ENCODE measurements around the gene MARCHF9. TPM values are rescaled to one million over a fixed set of nuclear protein-coding genes. Genes with fewer than 3 reads are reported as not detected.

MARCHF9 gene
- total RNA-seq, 1 donor: 0.72 TPM

GRCh38 chr12:57741413-57741789 is 13.5 kb upstream of the MARCHF9 start:
- no peak overlapping the region for H3K4me2 ChIP-seq (ENCODE audit: insufficient read depth, low read length)
- H3K27ac ChIP-seq (ENCODE audit: low read depth, low read length): no peak overlapping the region
- no peak for TF ChIP-seq CTCF (IDR thresholded peaks at IDR 0.05; ENCODE audit: extremely low read depth, low read depth, low read length)
- peaks cover 12% of the 10 kb centered on the region for H3K79me2 ChIP-seq (ENCODE audit: insufficient read depth, low read length)
- no peaks in the 10 kb centered on the region for H3K9me3 ChIP-seq (ENCODE audit: low read depth, low read length)
- no peak overlapping the region for H2AFZ ChIP-seq (ENCODE audit: low read length)
- peaks cover 11% of the 10 kb centered on the region for H3K4me1 ChIP-seq (ENCODE audit: insufficient read depth, low read length)
- no peak for DNase-seq (ENCODE audit: insufficient read length, low spot score, missing footprints)
- no peaks in the 10 kb centered on the region for H4K20me1 ChIP-seq (ENCODE audit: insufficient read depth, low read length)
- peaks cover 60% of the 10 kb centered on the region for H3K27me3 ChIP-seq (ENCODE audit: insufficient read depth, low read length)
- no peak overlapping the region for H3K4me3 ChIP-seq (ENCODE audit: insufficient read depth, low read length)
- H3K36me3 ChIP-seq (ENCODE audit: insufficient read depth, low read length): peaks cover 4% of the 10 kb centered on the region

DNA sequence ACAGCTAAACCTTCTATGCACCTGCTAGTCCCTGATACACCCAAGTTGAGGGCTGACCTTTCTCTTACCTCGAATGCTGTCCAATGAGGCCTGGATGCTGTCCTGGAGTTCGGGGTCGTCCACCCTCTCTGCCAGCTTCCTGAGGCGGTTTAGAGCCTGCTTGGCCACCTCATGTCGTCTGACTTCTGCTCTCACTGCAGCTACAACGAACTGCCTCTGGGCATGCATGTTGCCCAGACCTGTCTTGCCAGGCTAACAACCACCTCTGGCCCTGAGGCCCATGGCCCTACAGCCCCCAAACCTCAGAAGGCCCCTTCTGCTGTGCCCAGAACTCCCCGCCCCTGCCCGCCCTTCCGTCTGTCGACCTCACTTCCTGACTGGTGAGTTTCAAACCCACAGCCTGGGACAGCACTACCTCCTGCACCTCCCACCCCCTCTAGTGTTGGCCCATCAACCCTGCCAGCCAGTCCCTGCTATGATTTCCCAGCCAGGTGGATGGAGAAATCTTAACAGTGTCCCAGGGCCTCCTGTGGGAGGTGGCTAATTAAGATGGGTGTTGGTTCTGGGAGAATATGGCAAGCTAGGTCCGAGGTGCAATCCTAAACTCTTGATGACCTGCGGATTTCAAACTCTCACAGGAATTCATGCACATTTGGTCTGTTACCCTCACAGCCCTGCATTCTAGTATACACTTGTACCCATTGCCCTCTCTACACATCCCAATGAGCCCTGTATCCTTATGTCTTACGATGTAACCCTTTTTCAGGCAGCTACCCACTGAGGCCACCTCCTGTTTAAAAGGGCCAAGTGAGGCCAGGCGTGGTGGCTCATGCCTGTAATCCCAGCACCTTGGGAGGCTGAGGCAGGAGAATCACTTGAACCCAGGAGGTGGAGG is 12.8 kb upstream of the MARCHF9 start:
- Histone ChIP-seq H3K27me3 (ENCODE audit: insufficient read depth, low read length) (peaks cover 53% of the 10 kb centered on the region), H3K9me3 (ENCODE audit: low read depth, low read length) (no peaks in the 10 kb centered on the region), H3K4me2 (ENCODE audit: insufficient read depth, low read length) (no peak overlapping the region), H3K4me3 (ENCODE audit: insufficient read depth, low read length) (no peak overlapping the region), H3K27ac (ENCODE audit: low read depth, low read length) (no peak overlapping the region), H2AFZ (ENCODE audit: low read length) (no peak overlapping the region), H3K4me1 (ENCODE audit: insufficient read depth, low read length) (peaks cover 7% of the 10 kb centered on the region), H4K20me1 (ENCODE audit: insufficient read depth, low read length) (no peaks in the 10 kb centered on the region), H3K79me2 (ENCODE audit: insufficient read depth, low read length) (peaks cover 12% of the 10 kb centered on the region), H3K36me3 (ENCODE audit: insufficient read depth, low read length) (peaks cover 11% of the 10 kb centered on the region)
- DNase-seq (ENCODE audit: insufficient read length, low spot score, missing footprints): peak; percentile 53
- TF ChIP-seq CTCF (IDR thresholded peaks at IDR 0.05; ENCODE audit: extremely low read depth, low read depth, low read length): no peak

- H3K79me2 ChIP-seq (ENCODE audit: insufficient read depth, low read length): peaks cover 12% of the 10 kb centered on the region
- no peak overlapping the region for H3K4me3 ChIP-seq (ENCODE audit: insufficient read depth, low read length)
- H3K9me3 ChIP-seq (ENCODE audit: low read depth, low read length): no peaks in the 10 kb centered on the region
- no peak overlapping the region for H2AFZ ChIP-seq (ENCODE audit: low read length)
- H3K4me1 ChIP-seq (ENCODE audit: insufficient read depth, low read length): peaks cover 7% of the 10 kb centered on the region
- TF ChIP-seq CTCF (IDR thresholded peaks at IDR 0.05; ENCODE audit: extremely low read depth, low read depth, low read length): no peak
- H4K20me1 ChIP-seq (ENCODE audit: insufficient read depth, low read length): no peaks in the 10 kb centered on the region
- H3K27me3 ChIP-seq (ENCODE audit: insufficient read depth, low read length): peaks cover 39% of the 10 kb centered on the region
- H3K36me3 ChIP-seq (ENCODE audit: insufficient read depth, low read length): peaks cover 24% of the 10 kb centered on the region
- no peak for DNase-seq (ENCODE audit: insufficient read length, low spot score, missing footprints)
- peak overlapping the region; percentile 97 for H3K4me2 ChIP-seq (ENCODE audit: insufficient read depth, low read length)
- H3K27ac ChIP-seq (ENCODE audit: low read depth, low read length): no peak overlapping the region
Measured at GRCh38 chr12:57743769-57744168, 11.1 kb upstream of the MARCHF9 start.

GRCh38 chr12:57744194-57744776 is 10.6 kb upstream of the MARCHF9 start:
- Histone ChIP-seq H3K27ac (ENCODE audit: low read depth, low read length) (peak overlapping the region; percentile 98), H3K27me3 (ENCODE audit: insufficient read depth, low read length) (peaks cover 33% of the 10 kb centered on the region), H3K9me3 (ENCODE audit: low read depth, low read length) (no peaks in the 10 kb centered on the region), H4K20me1 (ENCODE audit: insufficient read depth, low read length) (no peaks in the 10 kb centered on the region), H3K4me2 (ENCODE audit: insufficient read depth, low read length) (peak overlapping the region; percentile 97), H2AFZ (ENCODE audit: low read length) (peak overlapping the region; percentile 75), H3K4me3 (ENCODE audit: insufficient read depth, low read length) (peak overlapping the region; percentile 97), H3K36me3 (ENCODE audit: insufficient read depth, low read length) (peaks cover 29% of the 10 kb centered on the region), H3K4me1 (ENCODE audit: insufficient read depth, low read length) (peaks cover 7% of the 10 kb centered on the region), H3K79me2 (ENCODE audit: insufficient read depth, low read length) (peaks cover 17% of the 10 kb centered on the region)
- TF ChIP-seq CTCF (IDR thresholded peaks at IDR 0.05; ENCODE audit: extremely low read depth, low read depth, low read length): no peak
- DNase-seq (ENCODE audit: insufficient read length, low spot score, missing footprints): peak; percentile 69
